IMR-90 (cell line): ENCODE measurements around the gene PLCB4. TPM values are rescaled to one million over a fixed set of nuclear protein-coding genes. Genes with fewer than 3 reads are reported as not detected.

Experiments
- ATAC-seq: fragments of 200-7000 bp; cut with Tn5 transposase; 2 replicates; pipeline ENCODE4 v1.9.1; 2020; ENCODE audit warnings: low read depth, mild to moderate bottlenecking, moderate library complexity
- BruUV-seq: library from RNA; stranded (reverse); fragments of 400-500 nt; replicated peaks from 2 replicates; lab custom pipeline; 2021; lab: Mats Ljungman, UMichigan
- CTCF ChIA-PET: fragments of 300-600 bp; formaldehyde crosslinking; extraction: SDS; loops from one replicate; lab custom pipeline; 2021; ENCODE audit warnings: antibody characterized with exemption; lab: Yijun Ruan, JAX
- POLR2A ChIA-PET: fragments of 300-600 bp; sonication (Branson Sonifier 250); formaldehyde crosslinking; loops from one replicate; lab custom pipeline; 2022; ENCODE audit warnings: antibody characterized with exemption; ENCODE audit not compliant: unreplicated experiment; lab: Charles Lee
- DNase-seq: peaks from one replicate; pipeline ENCODE4 v3.0.0; 2013
- H2AFZ ChIP-seq: replicated peaks from 2 replicates; pipeline ENCODE3; 2013; ENCODE audit warnings: low read length, mild to moderate bottlenecking; ENCODE audit not compliant: poor library complexity
- H2AK5ac ChIP-seq: 2 replicates; pipeline ENCODE4 v1.6.1; 2013; ENCODE audit warnings: low read depth, low read length, inconsistent platforms
- H2AK9ac ChIP-seq: replicated peaks from 2 replicates; pipeline ENCODE3; 2013; ENCODE audit warnings: mild to moderate bottlenecking, low read depth, low read length, moderate library complexity; ENCODE audit not compliant: poor library complexity
- H2BK120ac ChIP-seq: 2 replicates; pipeline ENCODE4 v1.6.1; 2013; ENCODE audit warnings: low read depth, low read length, inconsistent platforms
- H2BK15ac ChIP-seq: 3 replicates; pipeline ENCODE4 v1.6.1; 2013; ENCODE audit warnings: low read depth, low read length, inconsistent platforms
- H2BK20ac ChIP-seq: 2 replicates; pipeline ENCODE4 v1.6.1; 2013; ENCODE audit warnings: low read depth, mild to moderate bottlenecking, inconsistent platforms, low read length, moderate library complexity
- H2BK5ac ChIP-seq: 2 replicates; pipeline ENCODE4 v1.6.1; 2013; ENCODE audit warnings: mild to moderate bottlenecking, low read depth, low read length, inconsistent platforms; ENCODE audit not compliant: poor library complexity, severe bottlenecking
- H3K14ac ChIP-seq: replicated peaks from 2 replicates; pipeline ENCODE4 v1.6.1; 2013; ENCODE audit warnings: low read depth, low read length, inconsistent platforms
- H3K18ac ChIP-seq: 2 replicates; pipeline ENCODE4 v1.6.1; 2013; ENCODE audit warnings: low read depth, low read length, control low read depth
- H3K23ac ChIP-seq: 2 replicates; pipeline ENCODE4 v1.6.1; 2013; ENCODE audit warnings: low read depth, low read length, inconsistent platforms
- H3K27ac ChIP-seq: 2 replicates; pipeline ENCODE4 v1.5.1; 2013; ENCODE audit warnings: mild to moderate bottlenecking, control low read depth, low read length; ENCODE audit not compliant: insufficient read depth
- H3K27me3 ChIP-seq: 2 replicates; pipeline ENCODE4 v1.6.1; 2013; ENCODE audit warnings: low read length; ENCODE audit not compliant: control insufficient read depth, insufficient read depth
- H3K36me3 ChIP-seq: 2 replicates; pipeline ENCODE4 v1.6.1; 2013; ENCODE audit warnings: low read length, mixed read lengths; ENCODE audit not compliant: control insufficient read depth, insufficient read depth
- H3K4ac ChIP-seq: 2 replicates; pipeline ENCODE4 v1.6.1; 2013; ENCODE audit warnings: low read depth, low read length, inconsistent platforms
- H3K4me1 ChIP-seq: 2 replicates; pipeline ENCODE4 v1.6.1; 2013; ENCODE audit warnings: low read length, mixed read lengths; ENCODE audit not compliant: control insufficient read depth, insufficient read depth
- H3K4me2 ChIP-seq: 2 replicates; pipeline ENCODE4 v1.6.1; 2013; ENCODE audit warnings: low read depth, mild to moderate bottlenecking, control low read depth, low read length, moderate library complexity
- H3K4me3 ChIP-seq: 2 replicates; pipeline ENCODE4 v1.5.1; 2013; ENCODE audit warnings: low read depth, mild to moderate bottlenecking, control low read depth, low read length, moderate library complexity; ENCODE audit not compliant: insufficient read depth
- H3K56ac ChIP-seq: 2 replicates; pipeline ENCODE4 v1.6.1; 2013; ENCODE audit warnings: low read length, inconsistent platforms; ENCODE audit not compliant: insufficient read depth; ENCODE audit errors: extremely low read depth
- H3K79me1 ChIP-seq, 2 experiments: 2 replicates each; pipeline ENCODE4 v1.6.1; 2013; ENCODE audit warnings: low read length in 2 of 2, inconsistent platforms in 1 of 2, low read depth in 1 of 2
- H3K9ac ChIP-seq: 2 replicates; pipeline ENCODE4 v1.6.1; 2013; ENCODE audit warnings: low read depth, low read length, control low read depth
- H3K9me1 ChIP-seq: 2 replicates; pipeline ENCODE4 v1.6.1; 2013; ENCODE audit warnings: low read length, inconsistent platforms; ENCODE audit not compliant: insufficient read depth
- H3K9me3 ChIP-seq: 2 replicates; pipeline ENCODE4 v1.6.1; 2013; ENCODE audit warnings: low read length; ENCODE audit not compliant: control insufficient read depth, insufficient read depth
- H4K20me1 ChIP-seq: 2 replicates; pipeline ENCODE4 v1.6.1; 2013; ENCODE audit warnings: low read length, inconsistent platforms; ENCODE audit not compliant: insufficient read depth
- H4K5ac ChIP-seq: 2 replicates; pipeline ENCODE4 v1.6.1; 2013; ENCODE audit warnings: mild to moderate bottlenecking, low read depth, low read length, control low read depth
- H4K8ac ChIP-seq, 2 experiments: 2 replicates each; pipeline ENCODE4 v1.6.1; 2013; ENCODE audit warnings: low read depth in 2 of 2, low read length in 2 of 2, control low read depth in 1 of 2, inconsistent platforms in 1 of 2
- H4K91ac ChIP-seq: 2 replicates; pipeline ENCODE4 v1.6.1; 2013; ENCODE audit warnings: low read depth, low read length, inconsistent platforms; ENCODE audit not compliant: insufficient read depth
- BHLHE40 ChIP-seq: fragments of 150-350 bp; IDR thresholded peaks from 2 replicates; pipeline ENCODE4 v1.6.1; 2016; ENCODE audit warnings: mild to moderate bottlenecking, low read depth, low read length
- CEBPB ChIP-seq: IDR thresholded peaks from 2 replicates; pipeline ENCODE4 v1.6.1; 2012; ENCODE audit warnings: low read depth, low read length, improper control_type of control experiment
- CHD1 ChIP-seq: IDR thresholded peaks from 2 replicates; pipeline ENCODE4 v1.6.1; 2012; ENCODE audit warnings: low read depth, low read length, improper control_type of control experiment
- CTCF ChIP-seq: conservative IDR thresholded peaks from 2 replicates; pipeline ENCODE4 v1.5.1; 2012; ENCODE audit warnings: mild to moderate bottlenecking, low read depth, low read length, improper control_type of control experiment
- FOS ChIP-seq: fragments of 150-350 bp; IDR thresholded peaks from 2 replicates; pipeline ENCODE4 v1.6.1; 2016; ENCODE audit warnings: low read depth, low read length
- MAFK ChIP-seq: IDR thresholded peaks from 2 replicates; pipeline ENCODE4 v1.6.1; 2012; ENCODE audit warnings: low read depth, low read length, improper control_type of control experiment
- MAZ ChIP-seq: IDR thresholded peaks from 2 replicates; pipeline ENCODE4 v1.6.1; 2012; ENCODE audit warnings: low read depth, mild to moderate bottlenecking, low read length, improper control_type of control experiment, moderate library complexity, borderline replicate concordance
- MXI1 ChIP-seq: IDR thresholded peaks from 2 replicates; pipeline ENCODE4 v1.6.1; 2012; ENCODE audit warnings: low read depth, mild to moderate bottlenecking, low read length, moderate library complexity, borderline replicate concordance
- POLR2A ChIP-seq: IDR thresholded peaks from 2 replicates; pipeline ENCODE4 v1.6.1; 2012; ENCODE audit warnings: mild to moderate bottlenecking, low read depth, low read length
- RAD21 ChIP-seq: IDR thresholded peaks from 2 replicates; pipeline ENCODE4 v1.6.1; 2012; ENCODE audit warnings: low read length, improper control_type of control experiment
- RCOR1 ChIP-seq: IDR thresholded peaks from 2 replicates; pipeline ENCODE4 v1.6.1; 2012; ENCODE audit warnings: mild to moderate bottlenecking, low read length, improper control_type of control experiment; ENCODE audit not compliant: insufficient replicate concordance
- SMC3 ChIP-seq: fragments of 150-350 bp; IDR thresholded peaks from 2 replicates; pipeline ENCODE4 v1.6.1; 2016; ENCODE audit warnings: low read depth, mild to moderate bottlenecking, antibody characterized with exemption, low read length, moderate library complexity
- USF2 ChIP-seq: fragments of 150-350 bp; IDR thresholded peaks from 2 replicates; pipeline ENCODE4 v1.6.1; 2017; ENCODE audit warnings: mild to moderate bottlenecking, antibody characterized with exemption, low read length, low read depth
- WGBS, 2 experiments: methylation state at CpG; one replicate each; pipeline versions ENCODE4 v1.1.5 to v1.1.7; 2013; ENCODE audit warnings: missing lambda C conversion rate in 2 of 2; ENCODE audit not compliant: insufficient read length in 1 of 2; ENCODE audit errors: extremely low coverage in 2 of 2; 5-methylcytosine and 5-hydroxymethylcytosine counted together
- dilution Hi-C: fragments of 300-500 bp; cut with HindIII; formaldehyde crosslinking; loops from one replicate; pipeline ENCODE4 v1.14.3; 2018; ENCODE audit warnings: low sequenced_read_pairs; ENCODE audit not compliant: unreplicated experiment
- in situ Hi-C: fragments of 300-500 bp; cut with MboI; formaldehyde crosslinking; loops from 3 replicates; pipeline ENCODE4 v1.14.3; 2019; ENCODE audit warnings: low sequenced_read_pairs, inconsistent platforms, mixed read lengths
- intact Hi-C: fragments of 100-400 bp; cut with micrococcal nuclease; formaldehyde crosslinking; loops from 2 replicates; pipeline ENCODE4 v1.10.0; 2022
- polyA plus RNA-seq, 3 experiments: library from polyadenylated mRNA; depleted of rRNA; stranded (reverse); fragments of >200 nt; gene quantifications; 2 replicates each; pipeline ENCODE4 v1.2.3, GENCODE V29; 2012; ENCODE audit warnings: low replicate concordance in 1 of 3
- total RNA-seq: library from RNA; depleted of rRNA; stranded (reverse); fragments of >200 nt; gene quantifications from 2 replicates; pipeline ENCODE4 v1.2.3, GENCODE V29; 2012

Gene PLCB4
- total and polyA plus RNA-seq, 2 of the 4 experiments (the other 2 are of a cell fraction) = 12.5 to 24.0 TPM

- Histone ChIP-seq H3K9me1 (peaks cover 5% of the 10 kb centered on the region), H3K4me1 (peaks cover 9% of the 10 kb centered on the region), H3K4me2 (no peak overlapping the region), H3K9me3 (no peaks in the 10 kb centered on the region), H3K27ac (no peak overlapping the region), H3K4ac (no peak overlapping the region), H2AK5ac (no peak overlapping the region), H3K14ac (peak overlapping the region; percentile 7), H4K8ac (no peak overlapping the region), H3K18ac (no peak overlapping the region), H3K4me3 (no peak overlapping the region), H3K9ac (no peak overlapping the region), H2AK9ac (no peak overlapping the region), H4K91ac (no peak overlapping the region), H4K20me1 (no peaks in the 10 kb centered on the region; the same call in 1 of the 2 replicates), H2BK20ac (no peak overlapping the region), H2BK15ac (no peak overlapping the region), H2AFZ (no peak overlapping the region), H3K56ac (no peak overlapping the region), H2BK5ac (no peak overlapping the region), H3K23ac (0 out of 2 replicates have a peak overlapping the region, but pooled peaks have one; percentile 4), H4K5ac (no peak overlapping the region; the same call in 1 of the 2 replicates), H3K27me3 (no peaks in the 10 kb centered on the region), H3K79me1 (peaks cover 31 to 54% of the 10 kb centered on the region in 2 experiments), H2BK120ac (no peak overlapping the region), H3K36me3 (no peaks in the 10 kb centered on the region)
- POLR2A ChIA-PET = interaction anchor here (0.6 kb wide), 1 partner anchor 172 kb away, joined by 4 read pairs; no protein-coding TSS in a partner anchor
- in situ Hi-C loops = no loop called here
- 88% methylated on average over 1 of the region's 1 CpG; no CpG with 5 or more reads in 1 of the 2 experiments for WGBS, 2 experiments
- TF ChIP-seq CHD1 = no peak
- no peak for TF ChIP-seq MAFK
- TF ChIP-seq POLR2A = no peak
- no peak for TF ChIP-seq RAD21
- no peak for TF ChIP-seq CEBPB
- TF ChIP-seq BHLHE40 = no peak
- no peak for TF ChIP-seq MAZ
- no peak for TF ChIP-seq RCOR1
- TF ChIP-seq CTCF = no peak
- TF ChIP-seq USF2 = no peak
- TF ChIP-seq SMC3 = no peak
- no peak for TF ChIP-seq FOS
- TF ChIP-seq MXI1 = no peak
- DNase-seq (no peak), ATAC-seq (no peak)
- BruUV-seq = no TSS peak
- dilution Hi-C loops = no loop called here
- intact Hi-C loops = no loop called here
- CTCF ChIA-PET = interaction anchor here (0.7 kb wide), 1 partner anchor 310 kb away, joined by 4 read pairs; no protein-coding TSS in a partner anchor
Measured at GRCh38 chr20:9108260-9108659, 39.4 kb downstream of the PLCB4 start.
